ENCODE results near the gene LAMA5. TPM values are rescaled to one million over a fixed set of nuclear protein-coding genes. Genes with fewer than 3 reads are reported as not detected.
A peak's percentile ranks its signal among the peaks of the same experiment; 100 is the strongest.

LAMA5 gene
- total and polyA plus RNA-seq, 3 experiments from 2014 or later = 0.13 to 0.78 TPM; not detected in 1

GRCh38 chr20:62320581-62321354 is 46.3 kb downstream of the LAMA5 start:
- Histone ChIP-seq H3K4me1 (ENCODE audit: insufficient read depth, low read length) (no peaks in the 10 kb centered on the region), H3K27ac (ENCODE audit: low read depth, low read length) (no peak overlapping the region), H3K4me3 (ENCODE audit: low read length) (no peak overlapping the region), H3K9me3 (ENCODE audit: low read length) (no peaks in the 10 kb centered on the region), H3K27me3 (ENCODE audit: insufficient read depth, low read length, poor library complexity, severe bottlenecking) (no peaks in the 10 kb centered on the region), H3K36me3 (ENCODE audit: insufficient read depth, low read length) (no peaks in the 10 kb centered on the region)
- DNase-seq = no peak
- no peak overlapping the region for H3K4me3 Mint-ChIP-seq
- no peaks in the 10 kb centered on the region for H3K9me3 Mint-ChIP-seq
- H3K36me3 Mint-ChIP-seq = no peaks in the 10 kb centered on the region
- ChIA-PET POLR2A (no interaction called here), CTCF (no interaction called here)
- no peaks in the 10 kb centered on the region for H3K27me3 Mint-ChIP-seq
- no peaks in the 10 kb centered on the region for H3K4me1 Mint-ChIP-seq
- peak overlapping the region in 1 of 8 donors; percentile 94 for H3K27ac Mint-ChIP-seq

- no peaks in the 10 kb centered on the region for H3K36me3 ChIP-seq (ENCODE audit: insufficient read depth, low read length)
These were observed 47.7 kb downstream of the LAMA5 start for GRCh38 chr20:62319346-62319909.

GRCh38 chr20:62318400-62319345 is 48.4 kb downstream of the LAMA5 start:
- Histone ChIP-seq H3K9me3 (ENCODE audit: low read length) (no peaks in the 10 kb centered on the region), H3K4me1 (ENCODE audit: insufficient read depth, low read length) (no peaks in the 10 kb centered on the region), H3K4me3 (ENCODE audit: low read length) (no peak overlapping the region), H3K27me3 (ENCODE audit: insufficient read depth, low read length, poor library complexity, severe bottlenecking) (no peaks in the 10 kb centered on the region), H3K36me3 (ENCODE audit: insufficient read depth, low read length) (no peaks in the 10 kb centered on the region), H3K27ac (ENCODE audit: low read depth, low read length) (no peak overlapping the region)
- Mint-ChIP-seq H3K4me1 (no peaks in the 10 kb centered on the region), H3K4me3 (no peak overlapping the region), H3K27me3 (no peaks in the 10 kb centered on the region), H3K9me3 (no peaks in the 10 kb centered on the region), H3K27ac (peak overlapping the region in 1 of 8 donors; percentile 33), H3K36me3 (no peaks in the 10 kb centered on the region)
- no peak for DNase-seq
- ChIA-PET POLR2A (interaction anchor here (0.6 kb wide), 1 partner anchor 21 kb away, joined by 7 read pairs; no protein-coding TSS in a partner anchor), CTCF (no interaction called here)

More at GRCh38 chr20:62319346-62319909, 47.7 kb downstream of the LAMA5 start:
- no peak for DNase-seq
- no peaks in the 10 kb centered on the region for H3K27me3 ChIP-seq (ENCODE audit: insufficient read depth, low read length, poor library complexity, severe bottlenecking)
- H3K9me3 ChIP-seq (ENCODE audit: low read length) = no peaks in the 10 kb centered on the region
- no peaks in the 10 kb centered on the region for H3K27me3 Mint-ChIP-seq
- H3K4me3 Mint-ChIP-seq = no peak overlapping the region
- H3K4me3 ChIP-seq (ENCODE audit: low read length) = no peak overlapping the region
- CTCF ChIA-PET = no interaction called here
- peak overlapping the region in 1 of 8 donors; percentile 17 for H3K27ac Mint-ChIP-seq
- H3K27ac ChIP-seq (ENCODE audit: low read depth, low read length) = no peak overlapping the region
- H3K36me3 Mint-ChIP-seq = no peaks in the 10 kb centered on the region
- no peaks in the 10 kb centered on the region for H3K4me1 Mint-ChIP-seq
- POLR2A ChIA-PET = interaction anchor here (0.6 kb wide), 1 partner anchor 20 kb away, joined by 7 read pairs; no protein-coding TSS in a partner anchor
- no peaks in the 10 kb centered on the region for H3K9me3 Mint-ChIP-seq
- H3K4me1 ChIP-seq (ENCODE audit: insufficient read depth, low read length) = no peaks in the 10 kb centered on the region

- Mint-ChIP-seq H3K4me3 (no peak overlapping the region), H3K9me3 (no peaks in the 10 kb centered on the region), H3K36me3 (no peaks in the 10 kb centered on the region), H3K4me1 (no peaks in the 10 kb centered on the region), H3K27me3 (no peaks in the 10 kb centered on the region), H3K27ac (no peak overlapping the region)
- no peak for DNase-seq
- Histone ChIP-seq H3K27ac (ENCODE audit: low read depth, low read length) (no peak overlapping the region), H3K36me3 (ENCODE audit: insufficient read depth, low read length) (no peaks in the 10 kb centered on the region), H3K9me3 (ENCODE audit: low read length) (no peaks in the 10 kb centered on the region), H3K27me3 (ENCODE audit: insufficient read depth, low read length, poor library complexity, severe bottlenecking) (no peaks in the 10 kb centered on the region), H3K4me3 (ENCODE audit: low read length) (no peak overlapping the region), H3K4me1 (ENCODE audit: insufficient read depth, low read length) (no peaks in the 10 kb centered on the region)
- CTCF ChIA-PET = no interaction called here
- POLR2A ChIA-PET = no interaction called here
These were observed 49.9 kb downstream of the LAMA5 start for GRCh38 chr20:62317167-62317655.

GRCh38 chr20:62316331-62317166 is 50.6 kb downstream of the LAMA5 start:
- DNase-seq = no peak
- no peak overlapping the region for H3K4me3 Mint-ChIP-seq
- no peaks in the 10 kb centered on the region for H3K4me1 ChIP-seq (ENCODE audit: insufficient read depth, low read length)
- H3K27ac Mint-ChIP-seq = no peak overlapping the region
- H3K36me3 Mint-ChIP-seq = no peaks in the 10 kb centered on the region
- POLR2A ChIA-PET = interaction anchor here (0.5 kb wide), 1 partner anchor 14 kb away, joined by 3 read pairs; no protein-coding TSS in a partner anchor
- no peak overlapping the region for H3K4me3 ChIP-seq (ENCODE audit: low read length)
- H3K9me3 Mint-ChIP-seq = no peaks in the 10 kb centered on the region
- H3K36me3 ChIP-seq (ENCODE audit: insufficient read depth, low read length) = no peaks in the 10 kb centered on the region
- H3K4me1 Mint-ChIP-seq = no peaks in the 10 kb centered on the region
- no peaks in the 10 kb centered on the region for H3K27me3 ChIP-seq (ENCODE audit: insufficient read depth, low read length, poor library complexity, severe bottlenecking)
- H3K27me3 Mint-ChIP-seq = no peaks in the 10 kb centered on the region
- no peak overlapping the region for H3K27ac ChIP-seq (ENCODE audit: low read depth, low read length)
- CTCF ChIA-PET = interaction anchor here (1.6 kb wide), 1 partner anchor 16 kb away, joined by 3 read pairs; no protein-coding TSS in a partner anchor
- H3K9me3 ChIP-seq (ENCODE audit: low read length) = no peaks in the 10 kb centered on the region

GRCh38 chr20:62315773-62316172 is 51.3 kb downstream of the LAMA5 start:
- H3K27ac ChIP-seq (ENCODE audit: low read depth, low read length) = no peak overlapping the region
- no peaks in the 10 kb centered on the region for H3K27me3 ChIP-seq (ENCODE audit: insufficient read depth, low read length, poor library complexity, severe bottlenecking)
- H3K36me3 ChIP-seq (ENCODE audit: insufficient read depth, low read length) = no peaks in the 10 kb centered on the region
- no peak overlapping the region for H3K4me3 ChIP-seq (ENCODE audit: low read length)
- H3K4me1 ChIP-seq (ENCODE audit: insufficient read depth, low read length) = no peaks in the 10 kb centered on the region
- CTCF ChIA-PET = interaction anchor here (1.6 kb wide), 1 partner anchor 15 kb away, joined by 3 read pairs; no protein-coding TSS in a partner anchor
- Mint-ChIP-seq H3K4me1 (no peaks in the 10 kb centered on the region), H3K27me3 (no peaks in the 10 kb centered on the region), H3K36me3 (no peaks in the 10 kb centered on the region), H3K27ac (no peak overlapping the region), H3K4me3 (no peak overlapping the region), H3K9me3 (no peaks in the 10 kb centered on the region)
- no peaks in the 10 kb centered on the region for H3K9me3 ChIP-seq (ENCODE audit: low read length)
- POLR2A ChIA-PET = no interaction called here
- DNase-seq = no peak

GRCh38 chr20:62314711-62315302 is 52.3 kb downstream of the LAMA5 start:
- H3K4me1 Mint-ChIP-seq = no peaks in the 10 kb centered on the region
- no peaks in the 10 kb centered on the region for H3K4me1 ChIP-seq (ENCODE audit: insufficient read depth, low read length)
- H3K4me3 ChIP-seq (ENCODE audit: low read length) = no peak overlapping the region
- H3K9me3 Mint-ChIP-seq = no peaks in the 10 kb centered on the region
- H3K36me3 Mint-ChIP-seq = no peaks in the 10 kb centered on the region
- no peaks in the 10 kb centered on the region for H3K36me3 ChIP-seq (ENCODE audit: insufficient read depth, low read length)
- no peak overlapping the region for H3K27ac ChIP-seq (ENCODE audit: low read depth, low read length)
- no peak overlapping the region for H3K27ac Mint-ChIP-seq
- H3K4me3 Mint-ChIP-seq = no peak overlapping the region
- no peaks in the 10 kb centered on the region for H3K27me3 Mint-ChIP-seq
- no peaks in the 10 kb centered on the region for H3K9me3 ChIP-seq (ENCODE audit: low read length)
- POLR2A ChIA-PET = no interaction called here
- no peak for DNase-seq
- CTCF ChIA-PET = interaction anchor here (1.6 kb wide), 1 partner anchor 14 kb away, joined by 3 read pairs; no protein-coding TSS in a partner anchor
- H3K27me3 ChIP-seq (ENCODE audit: insufficient read depth, low read length, poor library complexity, severe bottlenecking) = no peaks in the 10 kb centered on the region
